Measurements from ENCODE around the gene CACNA2D4.

DNA sequence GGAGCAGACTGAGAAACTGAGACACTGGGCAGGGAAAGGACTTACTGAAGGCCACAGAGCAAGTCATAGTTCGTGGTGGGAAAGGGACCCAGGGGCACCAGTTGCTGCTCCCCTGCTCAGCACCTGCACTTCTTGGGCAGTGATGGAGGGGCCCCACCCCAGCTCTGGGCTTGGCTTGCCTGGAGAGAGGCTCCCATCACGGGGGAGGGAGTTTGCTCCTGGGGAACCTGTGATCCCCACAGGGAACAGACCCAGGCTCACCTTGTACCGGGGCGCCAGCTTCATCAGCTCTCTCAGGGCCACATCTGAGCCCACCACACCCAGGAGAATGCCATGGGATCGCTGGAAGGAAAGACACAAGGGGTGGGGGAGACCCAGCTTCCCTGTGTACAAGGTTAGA is 39.8 kb downstream of the CACNA2D4 start:
- TF ChIP-seq CTCF (IDR thresholded peaks at IDR 0.05) = no peak
- no peak for TF ChIP-seq POLR2A (IDR thresholded peaks at IDR 0.05)

All from heart left ventricle (tissue), 13 donors.